A204.1 (cell line): Measurements from ENCODE around the gene FOXP2.

Experiments used
- FAIRE-seq: peaks from 2 replicates; lab custom pipeline; 2012; peaks lifted over from hg19 to GRCh38; lab: Jason Lieb, UNC

Gene FOXP2

DNA sequence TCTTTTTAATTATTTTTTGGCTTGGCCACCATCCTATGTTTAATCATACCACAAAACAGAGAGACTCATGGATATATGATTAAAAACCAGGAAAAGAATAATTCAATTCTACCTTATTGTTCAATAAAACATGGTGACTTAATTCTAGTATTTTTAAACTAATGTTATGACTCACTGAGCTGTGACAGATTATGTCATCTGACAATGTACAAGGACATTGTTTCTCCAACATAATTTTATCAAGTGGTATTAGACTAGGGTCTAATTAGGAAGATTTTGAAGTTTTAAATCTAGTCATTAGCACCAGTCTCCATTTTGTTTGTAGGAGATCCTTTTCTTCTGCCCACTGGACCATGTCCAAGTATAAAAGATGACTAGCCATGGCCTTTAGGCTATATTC, 307.9 kb downstream of the FOXP2 start:
- peak; percentile 16 for FAIRE-seq

DNA sequence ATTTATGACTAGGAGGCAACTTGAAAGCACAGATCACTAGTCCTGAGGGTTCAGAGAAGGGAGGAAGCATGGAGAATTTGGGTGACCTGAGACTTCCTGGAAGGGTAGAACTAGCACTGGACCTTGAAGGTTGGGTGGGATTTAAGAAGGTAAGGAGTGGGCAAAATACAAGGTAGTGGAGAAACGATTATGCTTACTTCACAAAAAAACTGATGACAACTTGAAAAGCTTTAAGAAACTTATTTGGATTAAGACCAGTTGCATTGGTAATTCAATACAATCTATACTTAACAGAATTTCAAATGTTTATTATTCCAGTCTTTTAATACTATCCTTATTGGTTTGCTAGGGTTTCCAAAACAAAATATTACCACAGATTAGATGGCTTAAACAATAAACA, 308.7 kb downstream of the FOXP2 start:
- no peak for FAIRE-seq

DNA sequence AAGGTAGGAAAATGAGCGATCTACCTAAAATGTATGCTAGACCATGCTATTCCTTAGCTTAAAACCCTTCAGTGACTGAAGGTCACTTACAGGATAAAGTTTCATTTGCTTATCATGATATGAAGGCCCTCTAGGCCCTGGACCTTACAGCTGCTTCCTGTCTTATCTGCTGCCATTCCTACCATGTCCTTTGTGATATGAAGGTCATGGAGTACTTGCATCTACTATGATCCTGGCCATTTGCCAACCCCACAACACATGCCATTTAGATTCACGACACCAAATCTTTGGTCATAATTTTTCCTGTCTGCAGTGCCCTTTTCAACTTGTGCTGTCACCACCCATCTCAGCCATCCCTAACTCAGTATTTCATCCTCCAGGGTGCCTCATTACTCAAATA, 325.5 kb downstream of the FOXP2 start:
- FAIRE-seq, result no peak

DNA sequence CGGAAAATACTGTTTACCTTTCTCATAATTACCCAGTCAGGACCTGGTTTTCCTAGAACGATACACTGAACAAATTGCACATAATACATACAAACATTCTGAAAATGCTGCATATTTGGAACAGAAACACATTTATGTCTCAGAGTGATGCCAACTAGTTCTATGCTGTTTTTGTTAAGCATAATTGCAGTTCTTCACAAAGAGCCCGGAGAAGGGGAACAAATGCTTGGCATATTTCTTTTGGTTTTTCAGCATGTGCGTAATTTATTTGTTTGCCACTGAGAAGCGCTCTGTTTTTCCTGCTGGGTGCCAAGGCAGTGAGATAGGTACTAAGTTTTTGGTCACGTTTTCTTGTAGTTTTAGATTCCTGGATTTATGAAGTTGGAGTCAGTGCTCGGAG, 326.3 kb downstream of the FOXP2 start:
- no peak for FAIRE-seq

DNA sequence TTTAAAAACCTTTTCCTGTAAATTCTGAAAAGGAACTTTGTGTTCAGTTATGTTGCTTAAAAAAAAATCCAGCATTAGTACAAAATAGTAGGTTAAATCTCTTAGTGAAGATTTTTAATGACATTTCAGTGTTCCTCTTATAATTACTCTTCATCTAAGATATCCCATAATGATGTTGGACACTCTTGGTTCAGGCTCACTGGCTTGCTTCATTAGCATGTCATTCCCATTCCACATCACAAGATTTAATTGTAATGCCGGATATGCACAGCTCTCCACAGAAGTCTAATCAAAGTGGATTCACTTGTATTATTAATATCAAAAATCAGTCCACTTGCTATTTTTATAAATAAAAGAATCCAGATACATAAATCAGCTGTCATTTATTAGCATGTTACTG, 327.3 kb downstream of the FOXP2 start:
- FAIRE-seq, result no peak
